HG02678 (cell line): ENCODE data around the gene TAPBPL.
"Not testable (repeated sequence)": the region's sequence is repeated elsewhere in the genome, so short reads cannot be mapped to it uniquely, and the experiment has no call there.

Source experiments
- ATAC-seq: cut with Tn5 transposase; IDR thresholded peaks from one replicate; pipeline ENCODE4 v1.9.1; 2021; ENCODE audit warnings: mild to moderate bottlenecking, moderate library complexity; ENCODE audit not compliant: unreplicated experiment

The TAPBPL gene

GRCh38 chr12:6451348-6452244, at the start of gene TAPBPL:
TAPBPL (plus strand) TSS chr12:6452042; CDS start chr12:6452249, 207 bp downstream.
- peak; percentile 82 for ATAC-seq

- ATAC-seq, result no peak
Measured at GRCh38 chr12:6404390-6404789, 47.5 kb upstream of the TAPBPL start.

- ATAC-seq, result no peak
Measured at GRCh38 chr12:6405963-6406362, 45.9 kb upstream of the TAPBPL start.

- ATAC-seq, result no peak
Measured at GRCh38 chr12:6407236-6407954, 44.4 kb upstream of the TAPBPL start.

GRCh38 chr12:6416596-6416995, 35.2 kb upstream of the TAPBPL start:
- no peak for ATAC-seq

- ATAC-seq, result no peak
Measured at GRCh38 chr12:6418796-6419195, 33.0 kb upstream of the TAPBPL start.

GRCh38 chr12:6420364-6420763, 31.5 kb upstream of the TAPBPL start:
- no peak for ATAC-seq

GRCh38 chr12:6423267-6424007, 28.4 kb upstream of the TAPBPL start:
- ATAC-seq, result peak; percentile 40

GRCh38 chr12:6424008-6424347, 27.9 kb upstream of the TAPBPL start:
- no peak for ATAC-seq

- ATAC-seq, result no peak
Measured at GRCh38 chr12:6424866-6425265, 27.0 kb upstream of the TAPBPL start.

GRCh38 chr12:6425590-6426531, 26.0 kb upstream of the TAPBPL start:
- no peak for ATAC-seq

GRCh38 chr12:6426882-6427671, 24.8 kb upstream of the TAPBPL start:
- ATAC-seq, result peak; percentile 72

GRCh38 chr12:6427796-6428195, 24.0 kb upstream of the TAPBPL start:
- ATAC-seq, result not testable (repeated sequence)

- ATAC-seq, result no peak
Measured at GRCh38 chr12:6428326-6428725, 23.5 kb upstream of the TAPBPL start.

- no peak for ATAC-seq
Measured at GRCh38 chr12:6430124-6430989, 21.5 kb upstream of the TAPBPL start.

- peak; percentile 50 for ATAC-seq
Measured at GRCh38 chr12:6432991-6433390, 18.9 kb upstream of the TAPBPL start.

GRCh38 chr12:6434205-6435140, 17.4 kb upstream of the TAPBPL start:
- ATAC-seq, result no peak
